COR-L47 (cell line): Measurements from ENCODE around the gene NAE1.
"Not testable (repeated sequence)": the region's sequence is repeated elsewhere in the genome, so short reads cannot be mapped to it uniquely, and the experiment has no call there.

Source experiments
- DNase-seq: peaks from one replicate; lab custom pipeline; 2025; lab: John Stamatoyannopoulos, UW

NAE1 gene

GRCh38 chr16:66830422-66831404 lies at the start of gene NAE1:
TSS of gene NAE1 (minus strand) at chr16:66830976. CDS start at chr16:66830899, 77 bp downstream.
- DNase-seq: peak; percentile 87

DNA sequence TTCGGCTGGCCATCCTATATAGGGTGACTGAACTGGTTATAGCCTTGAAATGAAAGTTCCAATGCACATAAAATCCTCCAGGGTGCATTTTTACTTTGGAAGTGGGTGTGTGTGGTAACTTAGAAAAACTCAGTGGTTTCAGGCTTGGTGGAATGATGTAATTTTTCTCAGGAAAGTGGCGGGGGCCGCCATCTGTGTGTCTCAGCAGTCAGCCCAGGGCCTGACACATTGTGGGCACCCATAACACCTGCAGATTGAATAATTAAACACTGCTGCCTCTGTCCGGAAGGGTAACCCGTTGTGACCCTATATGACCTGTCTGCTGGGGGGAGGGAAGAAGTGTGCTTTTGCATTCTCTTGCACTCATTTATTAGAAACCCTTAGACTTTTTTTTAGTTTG lies 47.3 kb upstream of the NAE1 start:
- no peak for DNase-seq

GRCh38 chr16:66874079-66874775 lies 43.5 kb upstream of the NAE1 start:
- no peak for DNase-seq

DNA sequence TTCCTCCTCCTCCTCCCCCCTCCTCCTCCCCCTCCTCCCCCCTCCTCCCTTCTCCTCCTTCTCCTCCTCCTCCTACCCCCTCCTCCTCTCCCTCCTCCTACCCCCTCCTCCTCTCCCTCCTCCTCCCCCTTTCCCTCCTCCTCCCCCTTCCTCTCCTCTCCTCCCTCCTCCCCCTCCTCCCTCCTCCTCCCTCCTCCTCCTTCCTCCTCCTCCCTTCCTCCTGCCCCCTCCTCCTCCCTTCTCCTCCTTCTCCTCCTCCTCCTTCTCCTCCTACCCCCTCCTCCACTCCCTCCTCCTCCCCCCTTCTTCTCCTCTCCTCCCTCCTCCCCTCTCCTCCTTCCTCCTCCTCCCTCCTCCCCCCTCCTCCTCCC lies 42.9 kb upstream of the NAE1 start:
- no peak for DNase-seq

- DNase-seq: peak; percentile 78
Observed at GRCh38 chr16:66872943-66873684, 42.3 kb upstream of the NAE1 start.

GRCh38 chr16:66872559-66872942 lies 41.8 kb upstream of the NAE1 start:
- DNase-seq: no peak

DNA sequence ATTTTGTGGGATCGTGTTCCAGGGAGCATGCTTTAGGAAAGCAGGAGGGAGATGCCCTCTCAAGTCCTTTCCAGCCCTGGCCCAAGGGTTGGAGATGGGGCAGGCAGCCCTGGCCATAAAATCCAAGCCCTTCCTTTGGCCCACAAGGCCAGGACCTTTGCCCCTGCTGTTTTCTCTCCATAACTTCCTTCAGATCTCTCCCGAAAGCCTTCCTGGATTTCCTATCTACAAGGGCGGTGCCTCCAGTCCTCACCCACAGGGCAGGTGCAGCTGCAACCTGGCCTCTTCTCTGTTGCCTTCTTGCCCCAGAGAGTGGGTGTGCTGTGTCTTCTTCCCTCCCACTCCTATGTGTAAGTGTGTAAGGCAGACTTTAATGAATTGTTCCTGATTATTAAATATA lies 41.1 kb upstream of the NAE1 start:
- DNase-seq: no peak

- not testable (repeated sequence) for DNase-seq
Observed at GRCh38 chr16:66871363-66871762, 40.6 kb upstream of the NAE1 start.

- DNase-seq: no peak
Observed at GRCh38 chr16:66869424-66869823, 38.6 kb upstream of the NAE1 start.

DNA sequence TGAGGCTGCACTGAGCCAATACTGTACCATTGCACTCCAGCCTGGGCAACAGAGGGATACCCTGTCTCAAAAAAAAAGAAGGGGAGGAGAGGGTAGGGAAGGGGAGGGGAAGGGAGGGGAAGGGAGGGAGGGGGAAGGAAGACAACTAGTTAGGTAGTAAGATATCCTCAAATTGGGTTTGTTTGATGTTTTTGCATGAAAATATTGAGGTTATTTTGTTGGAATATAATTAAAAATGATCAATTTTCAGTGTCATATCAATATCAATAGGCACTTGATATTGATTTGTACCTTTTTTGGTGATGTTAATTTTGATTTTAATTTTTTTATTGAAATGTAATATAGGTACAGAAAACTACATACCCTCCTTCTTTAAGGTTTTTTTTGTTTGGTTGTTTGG lies 32.9 kb upstream of the NAE1 start:
- no peak for DNase-seq

- DNase-seq: no peak
Observed at GRCh38 chr16:66862023-66862520, 31.3 kb upstream of the NAE1 start.

DNA sequence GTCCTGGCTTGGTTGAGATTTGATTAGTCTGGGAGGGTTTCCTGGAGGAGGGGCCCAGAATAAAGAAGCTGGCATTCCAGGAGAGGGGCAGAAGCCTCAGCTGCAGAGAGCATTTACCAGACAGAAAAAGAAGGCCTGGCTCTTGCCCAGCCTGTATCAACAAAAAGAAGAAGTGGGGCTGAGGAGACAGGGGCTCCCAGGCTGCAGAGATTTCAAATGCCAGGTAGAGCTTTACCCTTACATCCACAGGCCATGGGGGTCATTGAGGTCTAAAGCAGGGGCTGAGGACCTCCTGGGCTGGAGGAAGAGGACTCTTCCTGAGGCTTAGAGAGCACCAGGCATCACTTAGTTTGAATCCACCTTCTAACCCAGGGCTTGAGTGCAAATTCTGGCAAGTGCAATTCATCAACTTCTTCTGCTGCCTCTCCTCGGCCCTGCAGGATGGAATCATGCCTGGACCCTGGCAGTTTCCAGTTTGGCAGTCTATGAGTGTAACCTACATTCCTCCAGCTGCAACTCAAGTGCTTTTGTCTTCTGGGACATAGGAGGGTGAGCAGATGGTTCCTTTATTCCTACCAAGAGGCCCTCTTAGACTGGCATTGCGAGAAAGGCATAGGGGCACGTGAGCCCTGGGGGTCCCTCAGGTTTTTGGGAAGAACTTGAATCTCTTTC lies 28.8 kb upstream of the NAE1 start:
- no peak for DNase-seq

DNA sequence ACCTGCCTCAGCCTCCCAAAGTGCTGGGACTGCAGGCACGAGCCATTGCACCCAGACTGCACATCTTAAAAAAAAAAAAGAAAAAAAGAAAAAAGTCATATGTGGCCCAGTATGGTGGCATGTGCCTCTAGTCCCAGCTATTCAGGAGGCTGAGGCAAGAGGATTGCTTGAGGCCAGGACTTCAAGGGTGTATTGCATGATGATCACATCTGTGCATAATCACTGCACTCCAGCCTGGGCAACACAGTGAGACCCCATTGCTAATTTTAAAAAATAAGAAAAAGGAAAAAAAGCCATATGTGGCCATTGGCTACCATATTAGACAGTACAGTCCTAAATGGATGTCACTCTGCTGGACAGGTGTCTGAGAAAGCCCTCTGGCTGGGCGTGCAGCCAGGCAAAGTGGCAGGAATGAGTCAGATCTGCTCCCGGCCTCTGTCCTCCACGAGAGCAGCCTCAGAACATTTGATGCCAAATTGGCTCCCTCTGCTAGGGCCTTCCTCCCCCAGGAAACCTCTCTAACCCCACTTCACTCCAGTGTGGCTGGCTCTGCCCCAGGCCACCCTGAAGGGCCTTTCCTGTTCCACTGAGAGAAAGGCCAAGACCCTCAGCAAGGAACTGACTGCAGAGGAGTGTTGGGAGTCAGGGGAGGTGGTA lies 28.1 kb upstream of the NAE1 start:
- DNase-seq: peak; percentile 9

DNA sequence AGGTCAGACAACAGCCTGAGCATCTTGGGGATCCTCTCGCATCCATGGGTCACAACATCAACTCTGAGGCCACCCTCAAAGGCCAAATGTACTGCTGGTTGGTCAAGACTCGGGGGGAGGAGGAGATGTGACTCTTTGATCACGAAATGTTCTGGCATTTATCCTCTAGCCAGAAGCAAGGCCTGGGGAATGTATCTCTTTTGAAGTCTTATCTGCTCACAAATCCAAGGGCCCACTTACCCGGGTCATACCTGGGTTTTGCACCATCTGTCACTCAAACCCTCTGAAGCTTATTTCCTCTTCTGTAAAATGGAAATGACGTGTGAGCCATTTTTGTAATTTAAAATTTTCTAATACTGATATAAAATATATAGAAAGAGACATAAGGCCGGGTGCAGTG lies 26.7 kb upstream of the NAE1 start:
- DNase-seq: no peak

- no peak for DNase-seq
Observed at GRCh38 chr16:66856801-66857200, 26.0 kb upstream of the NAE1 start.

- DNase-seq: no peak
Observed at GRCh38 chr16:66856184-66856730, 25.5 kb upstream of the NAE1 start.

- no peak for DNase-seq
Observed at GRCh38 chr16:66853261-66854139, 22.7 kb upstream of the NAE1 start.

GRCh38 chr16:66851166-66851964 lies 20.6 kb upstream of the NAE1 start:
- no peak for DNase-seq
